ENCODE measurements around the gene EPG5. TPM values are rescaled to one million over a fixed set of nuclear protein-coding genes. Genes with fewer than 3 reads are reported as not detected.
"Not testable (repeated sequence)": the region's sequence is repeated elsewhere in the genome, so short reads cannot be mapped to it uniquely, and the experiment has no call there.

The EPG5 gene
- total RNA-seq, 1 donor, result 161 TPM

GRCh38 chr18:45829855-45830254 is 137.3 kb downstream of the EPG5 start:
- no peak for TF ChIP-seq CTCF (IDR thresholded peaks at IDR 0.05; ENCODE audit: insufficient read depth, low read depth, low read length)
- DNase-seq (ENCODE audit: low read depth), result no peak
- no peak overlapping the region for H3K4me3 ChIP-seq (ENCODE audit: low read depth, low read length)

- no peak overlapping the region for H3K4me3 ChIP-seq (ENCODE audit: low read depth, low read length)
- no peak for TF ChIP-seq CTCF (IDR thresholded peaks at IDR 0.05; ENCODE audit: insufficient read depth, low read depth, low read length)
- peak; percentile 42 for DNase-seq (ENCODE audit: low read depth)
These were observed 138.0 kb downstream of the EPG5 start for GRCh38 chr18:45828917-45829811.

- not testable (repeated sequence) for H3K4me3 ChIP-seq (ENCODE audit: low read depth, low read length); DNase-seq (ENCODE audit: low read depth)
These were observed 140.4 kb downstream of the EPG5 start for GRCh38 chr18:45826716-45827115.

GRCh38 chr18:45826084-45826483 is 141.0 kb downstream of the EPG5 start:
- no peak for DNase-seq (ENCODE audit: low read depth)
- no peak for TF ChIP-seq CTCF (IDR thresholded peaks at IDR 0.05; ENCODE audit: insufficient read depth, low read depth, low read length)
- no peak overlapping the region for H3K4me3 ChIP-seq (ENCODE audit: low read depth, low read length)

DNA sequence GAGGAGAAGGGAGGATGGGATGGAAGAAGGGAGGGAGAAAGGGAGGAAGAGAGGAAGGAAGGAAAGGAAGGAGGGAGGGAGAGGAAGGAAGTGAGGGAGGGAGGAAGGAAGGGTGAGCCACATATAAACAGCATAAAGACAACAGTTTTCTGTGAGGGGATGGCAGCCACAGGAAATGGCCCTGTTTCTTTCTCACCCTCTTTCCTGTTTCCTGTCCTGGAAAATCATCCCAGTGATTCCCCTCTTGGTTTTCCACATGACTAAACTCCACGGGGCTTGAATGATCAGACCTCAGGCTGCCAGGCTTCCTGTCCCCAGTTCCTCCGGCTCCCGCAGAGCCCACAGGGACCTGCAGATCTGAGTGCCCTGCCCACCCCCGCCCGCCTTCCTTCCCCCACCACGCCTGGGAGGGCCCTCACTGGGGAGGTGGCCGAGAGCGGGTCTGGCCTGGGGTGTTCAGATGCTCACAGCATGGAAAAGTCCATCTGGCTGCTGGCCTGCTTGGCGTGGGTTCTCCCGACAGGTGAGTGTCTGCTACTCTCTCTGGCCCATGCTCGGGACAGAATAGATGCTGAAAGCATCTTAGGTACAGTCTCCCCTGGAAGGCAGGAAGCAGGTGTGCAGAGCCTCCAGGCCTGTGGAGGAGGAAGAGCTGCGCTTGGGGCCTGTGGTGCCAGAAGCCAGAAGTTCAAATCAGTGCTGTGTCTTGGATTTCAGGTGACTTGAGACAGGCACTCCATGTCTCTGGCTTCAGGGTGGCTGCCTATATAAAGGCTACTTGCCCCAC is 141.7 kb downstream of the EPG5 start, which contains the start of gene SIGLEC15:
SIGLEC15 (plus strand) TSS at position 418 of the 787 bp plus-strand sequence; CDS start at position 472, 54 bp downstream.
- H3K4me3 ChIP-seq (ENCODE audit: low read depth, low read length), result no peak within 1 kb of the TSS
- DNase-seq (ENCODE audit: low read depth), result no peak
- TF ChIP-seq CTCF (IDR thresholded peaks at IDR 0.05; ENCODE audit: insufficient read depth, low read depth, low read length), result no peak

GRCh38 chr18:45821711-45822110 is 145.4 kb downstream of the EPG5 start:
- no peak overlapping the region for H3K4me3 ChIP-seq (ENCODE audit: low read depth, low read length)
- DNase-seq (ENCODE audit: low read depth), result no peak
- TF ChIP-seq CTCF (IDR thresholded peaks at IDR 0.05; ENCODE audit: insufficient read depth, low read depth, low read length), result no peak

DNA sequence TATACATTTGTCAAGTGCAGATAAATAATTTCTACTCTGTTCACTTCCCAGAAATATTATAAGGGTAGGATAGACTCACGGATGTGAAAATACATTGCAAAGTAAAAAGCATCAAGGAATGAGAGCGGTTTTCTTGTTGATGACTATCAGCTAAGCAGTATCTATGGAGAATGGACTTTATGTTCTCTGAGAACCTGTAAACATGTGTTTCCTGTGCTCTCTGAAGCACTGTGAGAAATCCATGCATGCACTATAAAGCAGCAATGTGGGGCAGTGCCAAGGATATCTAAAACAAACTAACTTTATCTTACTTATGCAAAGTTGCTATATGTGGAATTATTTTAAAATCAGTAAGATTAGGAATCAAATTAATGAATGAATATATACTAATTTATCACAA is 146.1 kb downstream of the EPG5 start:
- TF ChIP-seq CTCF (IDR thresholded peaks at IDR 0.05; ENCODE audit: insufficient read depth, low read depth, low read length), result no peak
- peak; percentile 46 for DNase-seq (ENCODE audit: low read depth)
- no peak overlapping the region for H3K4me3 ChIP-seq (ENCODE audit: low read depth, low read length)

Data from fibroblast of villous mesenchyme (primary cell).